Mucosa of gallbladder (tissue), 1 donor: ENCODE data around the gene GRAMD2A. TPM values are rescaled to one million over a fixed set of nuclear protein-coding genes. Genes with fewer than 3 reads are reported as not detected.

Experiments used
- DNase-seq: peaks from one replicate; pipeline ENCODE4 v3.0.0-alpha.2; 2020; ENCODE audit warnings: low spot score
- total RNA-seq: library from RNA; stranded (reverse); gene quantifications from one replicate; pipeline ENCODE4 v1.2.1, GENCODE V29; 2021
- donor health status: DM: no; HTN: no; CAD: no.

The GRAMD2A gene
- total RNA-seq, 1 donor from 2014 or later = 0.55 TPM

GRCh38 chr15:72217216-72217615 is 19.6 kb upstream of the GRAMD2A start:
- no peak for DNase-seq

- no peak for DNase-seq
Measured at GRCh38 chr15:72216079-72216478, 18.5 kb upstream of the GRAMD2A start.

DNA sequence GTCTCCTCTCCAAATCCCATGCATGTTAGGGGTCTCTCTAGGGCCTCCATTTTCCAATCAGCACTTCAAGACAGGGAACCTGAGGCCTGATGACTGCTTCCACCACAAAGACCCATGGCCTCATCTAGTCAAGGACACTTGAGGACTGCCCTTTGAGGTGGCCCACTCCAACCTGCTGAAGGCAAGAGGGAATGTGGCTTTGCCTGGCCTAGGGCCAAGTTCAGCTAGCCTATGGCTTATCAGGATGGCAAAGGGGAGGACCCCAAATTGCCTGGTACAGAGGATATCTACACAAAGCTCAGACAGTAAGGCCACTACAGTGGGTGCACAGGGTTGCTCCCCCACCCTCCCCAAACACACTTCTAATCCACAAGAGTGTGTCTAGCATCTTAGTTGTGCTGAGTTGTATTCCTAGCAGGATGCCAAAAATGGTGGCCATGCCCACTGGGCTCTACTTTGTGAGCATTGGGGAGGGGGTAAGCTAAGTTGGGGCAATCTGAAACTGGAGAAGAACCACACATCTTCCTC is 10.0 kb upstream of the GRAMD2A start:
- DNase-seq = no peak

DNA sequence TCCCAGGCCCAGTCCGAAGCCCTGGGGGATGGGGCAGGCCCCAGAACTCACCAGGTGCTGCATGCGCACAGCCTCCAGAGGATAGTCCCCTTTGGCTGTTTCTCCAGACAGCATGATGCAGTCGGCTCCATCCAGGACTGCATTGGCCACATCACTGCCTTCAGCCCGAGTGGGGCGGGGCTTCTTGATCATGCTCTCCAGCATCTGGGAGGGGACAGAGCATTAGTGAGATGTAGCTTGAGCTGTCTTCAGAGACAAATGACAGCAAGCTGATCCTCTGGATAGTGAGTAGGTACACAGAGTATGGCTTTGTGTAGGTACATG is 9.1 kb upstream of the GRAMD2A start:
- DNase-seq = no peak

DNA sequence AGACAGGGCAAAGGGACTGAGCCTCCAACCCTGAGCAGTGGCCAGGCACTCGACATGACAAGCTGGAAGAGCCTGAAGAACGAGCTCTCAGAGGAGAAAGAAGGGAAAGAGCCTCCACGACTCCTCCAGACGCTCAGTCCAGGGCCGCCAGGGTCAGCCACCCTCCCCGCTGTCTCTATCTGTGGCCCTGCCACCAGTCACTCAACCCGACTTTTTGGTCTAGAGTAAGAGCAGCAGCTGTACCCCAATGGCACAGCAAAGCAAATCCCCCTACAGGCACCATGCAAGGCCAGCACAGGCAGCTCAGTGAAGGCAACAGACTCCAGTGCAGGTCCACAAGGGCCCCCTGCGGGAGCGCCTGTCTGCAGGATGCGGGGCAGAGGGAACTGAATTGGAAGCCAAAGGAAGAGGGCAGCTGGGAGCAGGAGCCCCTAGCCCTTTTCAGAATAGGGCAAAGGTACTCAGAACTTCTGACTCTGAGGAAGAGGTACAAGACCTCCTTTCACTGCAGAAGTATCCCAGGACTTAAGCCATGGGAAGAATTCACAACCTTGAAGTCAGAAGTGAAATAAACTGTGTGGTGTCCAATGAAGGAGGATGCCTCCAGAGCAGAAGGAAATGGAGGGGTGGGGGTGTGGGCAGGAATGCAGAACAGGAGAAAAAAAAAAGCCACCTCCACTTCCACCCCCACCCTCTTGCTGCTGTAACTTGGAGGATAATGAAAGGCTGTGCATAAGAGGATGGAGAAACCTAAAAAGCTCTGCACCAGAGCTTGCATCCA is 8.5 kb upstream of the GRAMD2A start:
- no peak for DNase-seq

DNA sequence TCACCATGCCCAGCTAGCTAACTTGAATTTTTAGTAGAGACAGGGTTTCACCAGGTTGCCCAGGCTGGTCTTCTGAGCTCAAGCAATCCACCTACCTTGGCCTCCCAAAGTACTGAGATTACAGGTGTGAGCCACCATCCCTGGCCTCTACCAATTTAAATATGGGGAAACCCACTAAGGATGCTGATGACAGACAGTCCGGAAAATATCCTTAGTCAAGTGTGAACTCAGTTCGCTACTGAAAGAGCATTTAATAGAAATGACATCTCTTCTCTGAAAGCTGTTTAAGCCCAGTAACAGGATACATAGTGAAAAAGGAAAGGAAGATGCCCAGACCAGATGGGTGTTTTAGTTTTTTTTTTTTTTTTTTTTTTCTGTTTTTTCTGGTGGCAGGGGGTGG is 7.7 kb upstream of the GRAMD2A start:
- DNase-seq = no peak

DNA sequence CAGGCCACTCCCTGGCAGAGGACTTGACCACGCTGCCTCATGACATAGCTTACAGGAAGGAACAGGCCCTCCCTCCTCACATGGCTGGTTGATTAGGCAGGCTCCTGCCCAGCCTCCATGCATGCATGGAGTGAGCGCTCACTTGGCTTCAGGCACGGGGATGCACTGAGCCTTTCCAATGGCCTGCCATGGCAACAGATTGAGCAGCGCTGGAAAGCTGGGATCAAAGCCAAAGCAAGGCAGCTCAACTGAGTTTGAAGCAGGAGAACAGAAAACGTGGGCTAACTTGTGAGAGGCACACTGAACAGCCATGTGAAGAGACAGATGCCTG is 5.9 kb upstream of the GRAMD2A start:
- DNase-seq = peak; percentile 70

GRCh38 chr15:72202801-72203506 is 5.4 kb upstream of the GRAMD2A start:
- no peak for DNase-seq

DNA sequence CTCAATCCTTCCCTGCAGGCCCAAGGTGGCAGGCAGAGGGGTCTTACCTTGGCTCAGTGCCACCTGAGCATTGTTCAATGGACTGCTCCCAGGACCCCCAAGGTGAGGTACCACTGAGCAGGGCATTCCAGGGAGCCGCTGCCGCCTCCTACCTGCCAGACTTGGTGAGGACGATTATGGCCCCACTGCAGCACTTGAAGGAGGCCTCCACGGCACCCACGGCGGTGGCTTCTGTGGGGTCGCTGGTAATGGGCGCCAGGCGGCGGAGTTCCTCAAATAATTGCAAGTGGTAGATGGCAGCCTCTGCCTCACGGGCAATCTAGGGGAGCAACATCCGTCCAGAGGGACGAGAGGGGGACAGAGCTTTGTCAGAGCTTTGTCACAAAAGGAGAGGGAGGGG is 4.7 kb upstream of the GRAMD2A start:
- DNase-seq = no peak

- no peak for DNase-seq
Measured at GRCh38 chr15:72201391-72201921, 3.9 kb upstream of the GRAMD2A start.

DNA sequence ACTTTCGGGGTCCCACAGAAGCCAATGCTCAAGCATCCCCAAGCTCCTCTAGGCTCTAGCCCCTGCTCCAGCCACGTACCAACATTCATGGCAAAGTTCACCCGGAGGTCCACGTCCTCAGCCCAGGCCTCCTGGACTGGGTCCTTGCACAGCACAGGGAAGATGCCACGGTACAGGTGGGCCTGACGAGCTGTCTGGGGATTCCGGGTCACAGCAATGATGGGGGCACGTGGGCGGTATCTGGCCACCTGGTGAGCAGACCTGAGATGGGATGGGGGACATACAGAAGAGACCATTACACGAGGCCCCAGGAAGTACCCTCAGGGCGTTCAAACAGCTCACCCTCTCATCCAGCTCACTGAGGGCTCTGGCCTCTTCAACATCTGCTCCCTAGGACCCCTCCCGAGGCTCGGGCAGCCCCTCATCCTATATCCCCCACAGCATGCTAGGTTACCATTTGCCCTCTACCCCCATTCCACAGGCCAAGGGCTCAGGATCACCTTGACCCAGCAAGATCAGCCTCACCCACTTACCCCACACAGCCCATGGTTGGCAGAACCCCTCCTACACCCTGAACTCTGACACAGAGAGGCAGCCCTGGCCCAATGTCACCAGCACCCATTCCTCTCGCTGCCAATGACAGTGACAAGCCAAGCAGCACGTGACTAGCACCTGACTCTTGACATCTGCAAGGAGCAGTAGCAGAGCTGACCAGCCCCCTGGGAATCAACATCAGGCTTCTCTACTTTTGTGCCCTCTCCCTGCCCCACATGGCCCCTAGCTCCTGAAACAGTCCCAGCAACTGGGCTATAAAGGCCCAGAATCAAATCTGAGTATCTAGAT is 3.0 kb upstream of the GRAMD2A start:
- no peak for DNase-seq

DNA sequence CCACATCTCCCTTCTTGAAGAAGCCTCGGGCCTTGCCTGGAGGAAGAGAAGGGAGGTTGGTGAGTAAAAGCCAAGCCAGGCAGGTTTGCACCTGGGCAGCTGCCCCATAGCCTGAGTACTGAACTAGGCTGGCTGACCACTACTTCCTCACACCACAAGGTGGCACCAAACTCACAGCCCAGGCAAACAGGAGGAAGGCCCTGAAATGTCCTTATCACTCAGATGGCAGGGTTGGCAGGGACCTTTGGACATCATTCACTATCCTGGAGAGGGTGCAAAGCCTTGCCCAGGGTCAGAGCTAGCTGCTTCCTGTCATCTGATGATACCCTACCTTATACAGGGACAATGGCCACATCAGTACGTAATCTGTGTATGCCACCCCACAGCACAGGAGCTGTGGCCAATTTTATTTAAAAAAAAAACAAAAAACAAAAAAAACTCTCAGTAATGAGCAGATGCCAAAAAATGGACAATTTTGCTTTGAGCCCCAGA is 2.2 kb upstream of the GRAMD2A start:
- DNase-seq = peak; percentile 88

GRCh38 chr15:72199205-72199515 is 1.6 kb upstream of the GRAMD2A start:
- no peak for DNase-seq

- no peak for DNase-seq
Measured at GRCh38 chr15:72198356-72199204, 993 bp upstream of the GRAMD2A start.

- DNase-seq = no peak
Measured at GRCh38 chr15:72197041-72197459, 537 bp downstream of the GRAMD2A start.

DNA sequence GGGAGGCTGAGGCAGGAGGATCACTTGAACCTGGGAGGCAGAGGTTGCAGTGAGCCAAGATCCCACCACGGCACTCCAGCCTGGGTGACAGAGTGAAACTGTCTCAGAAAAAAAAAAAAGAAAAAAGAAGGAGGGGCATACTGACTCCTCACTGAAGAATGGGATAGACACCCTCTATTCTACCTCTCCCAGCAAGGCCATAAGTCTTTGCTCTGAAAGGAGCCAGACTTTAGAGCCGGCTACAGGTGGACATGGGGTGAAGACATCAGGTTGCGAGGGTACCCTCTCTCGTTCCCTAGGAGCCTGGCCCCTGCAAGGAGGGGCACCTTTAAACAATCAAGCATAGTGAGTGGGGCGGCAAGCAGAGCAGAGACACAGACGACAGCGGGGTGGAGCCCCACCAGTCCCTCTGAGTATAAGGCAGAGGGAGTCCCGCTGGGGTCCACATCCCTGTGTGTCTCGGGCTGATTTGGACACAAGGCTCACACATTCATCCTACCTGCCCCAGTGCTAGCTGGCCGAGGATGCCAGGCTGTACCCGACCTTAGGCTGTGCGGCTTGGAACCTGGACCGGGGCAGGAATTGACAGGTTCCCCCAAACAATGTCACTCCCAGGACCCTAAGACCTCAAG is 1.1 kb downstream of the GRAMD2A start:
- DNase-seq = no peak

DNA sequence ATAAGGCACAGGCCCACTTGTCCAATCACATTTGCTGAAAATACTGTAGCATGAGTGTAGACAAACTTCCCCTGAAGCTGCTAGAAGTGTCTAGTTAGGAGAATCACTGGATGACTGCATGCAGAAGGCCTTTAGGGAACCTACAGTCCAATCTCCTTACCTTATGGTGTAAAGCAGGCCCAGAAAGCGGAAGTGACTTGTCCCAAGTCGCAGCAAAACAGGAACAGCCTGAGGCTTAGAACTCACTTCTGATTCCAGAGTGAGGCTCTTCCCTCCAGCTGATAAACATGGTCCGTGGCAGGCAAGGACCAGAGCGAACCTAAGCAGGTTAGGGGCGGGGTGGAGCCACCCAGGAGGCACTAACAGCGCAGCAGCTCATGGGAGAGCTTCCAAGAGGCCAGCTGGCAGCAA is 2.5 kb downstream of the GRAMD2A start:
- DNase-seq = no peak

DNA sequence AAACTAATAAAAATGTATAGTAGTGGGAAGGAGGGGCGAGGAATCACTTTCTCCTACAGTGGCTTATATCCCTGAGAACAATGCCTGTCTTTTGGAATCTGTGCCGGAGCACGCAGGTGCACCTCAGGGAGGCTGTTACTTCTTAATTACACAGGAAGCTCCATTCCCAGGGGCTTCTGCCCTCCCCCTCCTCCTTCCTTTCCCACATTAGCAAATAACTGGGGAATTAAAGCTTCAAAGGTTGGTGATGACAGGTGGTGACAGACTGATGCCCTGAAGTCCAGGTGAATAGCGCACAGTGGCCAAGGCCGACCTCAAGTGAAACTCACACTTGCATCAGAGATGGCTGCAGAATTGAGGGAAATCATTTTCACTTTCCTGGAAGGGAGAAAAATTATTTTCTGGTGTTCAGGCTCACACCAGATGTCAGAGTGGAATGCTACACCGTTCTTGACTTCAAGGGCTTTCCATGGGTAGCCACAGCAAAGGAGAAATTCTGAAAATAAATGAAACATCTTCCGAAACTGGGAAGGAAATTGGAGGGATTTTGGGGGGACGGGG is 3.7 kb downstream of the GRAMD2A start:
- DNase-seq = no peak

- DNase-seq = no peak
Measured at GRCh38 chr15:72192416-72192815, 5.2 kb downstream of the GRAMD2A start.

DNA sequence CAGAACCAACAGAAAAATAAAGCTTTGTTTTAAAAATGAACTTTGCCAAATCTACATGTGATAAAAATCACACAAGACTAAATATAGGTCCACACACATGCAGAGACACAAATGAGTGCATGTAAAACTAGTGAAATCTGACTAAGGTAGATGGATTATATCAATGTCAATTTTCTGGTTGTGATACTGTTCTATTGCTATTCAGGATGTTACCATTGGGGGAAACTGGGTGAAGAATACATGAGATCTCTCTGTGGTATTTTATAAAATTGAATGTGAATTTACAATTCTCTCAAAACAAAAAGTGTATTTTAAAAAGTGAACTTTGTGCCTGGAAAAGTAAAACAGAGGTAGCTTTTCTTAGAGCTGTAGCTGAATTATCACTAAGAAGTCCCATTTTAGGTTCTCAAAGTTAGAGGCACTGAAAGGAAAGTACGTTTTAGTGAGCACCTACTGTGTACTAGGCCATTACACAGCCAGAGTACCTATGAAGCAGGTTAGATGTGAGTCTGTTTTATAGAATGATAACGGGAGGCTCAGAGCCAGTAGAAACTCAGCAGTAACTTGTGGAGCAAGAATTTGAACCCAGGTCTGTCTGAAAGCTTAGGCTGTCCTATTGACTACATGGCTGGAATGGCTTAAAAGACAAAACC is 8.2 kb downstream of the GRAMD2A start:
- DNase-seq = no peak
